ENCODE data around the gene ARF3. TPM values are rescaled to one million over a fixed set of nuclear protein-coding genes. Genes with fewer than 3 reads are reported as not detected.

ARF3 gene
- total RNA-seq, 1 experiment from 2014 or later = 256 TPM

DNA sequence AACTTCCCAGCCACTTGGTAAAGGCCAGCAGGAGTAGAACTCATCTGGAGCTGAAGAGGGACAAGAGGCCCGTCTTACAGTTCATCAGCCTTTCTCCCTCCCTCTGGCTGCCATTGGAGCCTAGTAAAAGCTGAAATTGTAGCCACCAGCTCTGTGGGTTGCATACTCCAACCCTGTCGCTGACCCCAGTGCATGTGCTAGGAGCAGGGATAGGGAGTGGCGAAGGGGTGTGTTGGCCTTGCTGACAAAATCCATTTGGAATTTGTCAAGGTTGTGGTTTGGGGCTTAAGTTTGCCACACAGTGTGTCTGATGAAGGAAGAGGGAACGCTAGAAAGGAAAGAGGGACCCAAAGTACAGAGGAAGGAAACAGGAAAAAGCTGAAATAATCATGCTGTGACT is 4.0 kb upstream of the ARF3 start:
- Mint-ChIP-seq H3K36me3 (no peaks in the 10 kb centered on the region), H3K4me1 (peaks cover 33% of the 10 kb centered on the region), H3K9me3 (no peaks in the 10 kb centered on the region), H3K27me3 (ENCODE audit: low read depth) (peaks cover 8% of the 10 kb centered on the region), H3K4me3 (no peak overlapping the region), H3K27ac (no peak overlapping the region)
- ATAC-seq (no peak), DNase-seq (ENCODE audit: low spot score) (no peak)
- ChIA-PET CTCF (interaction anchor here (1.3 to 1.5 kb wide), 2 partner anchors 27 to 36 kb away, joined by 5 to 7 read pairs; no protein-coding TSS in a partner anchor), POLR2A (no interaction called here)
- no peak for TF ChIP-seq FOXP1 (CRISPR knock-in tag; IDR thresholded peaks at IDR 0.05; ENCODE audit: borderline replicate concordance)
- TF ChIP-seq AR (CRISPR knock-in tag; IDR thresholded peaks at IDR 0.05) = no peak
- TF ChIP-seq ARID4B (CRISPR knock-in tag; IDR thresholded peaks at IDR 0.05; ENCODE audit: borderline replicate concordance) = no peak
- TF ChIP-seq MLX (CRISPR knock-in tag; IDR thresholded peaks at IDR 0.05) = no peak
- TF ChIP-seq ZNF416 (CRISPR knock-in tag; IDR thresholded peaks at IDR 0.05) = no peak
- TF ChIP-seq ATF3 (CRISPR knock-in tag; conservative IDR thresholded peaks at IDR 0.05) = no peak
- no peak for TF ChIP-seq ZNF121 (CRISPR knock-in tag; IDR thresholded peaks at IDR 0.05)
- TF ChIP-seq STAT6 (CRISPR knock-in tag; conservative IDR thresholded peaks at IDR 0.05; ENCODE audit: low read depth) = no peak
- TF ChIP-seq, protein P1, sequence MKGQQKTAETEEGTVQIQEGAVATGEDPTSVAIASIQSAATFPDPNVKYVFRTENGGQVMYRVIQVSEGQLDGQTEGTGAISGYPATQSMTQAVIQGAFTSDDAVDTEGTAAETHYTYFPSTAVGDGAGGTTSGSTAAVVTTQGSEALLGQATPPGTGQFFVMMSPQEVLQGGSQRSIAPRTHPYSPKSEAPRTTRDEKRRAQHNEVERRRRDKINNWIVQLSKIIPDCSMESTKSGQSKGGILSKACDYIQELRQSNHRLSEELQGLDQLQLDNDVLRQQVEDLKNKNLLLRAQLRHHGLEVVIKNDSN (CRISPR knock-in tag; IDR thresholded peaks at IDR 0.05) = no peak
- TF ChIP-seq GRHL2 (CRISPR knock-in tag; IDR thresholded peaks at IDR 0.05; ENCODE audit: insufficient replicate concordance, severe bottlenecking) = no peak

GRCh38 chr12:48960834-48961233 is 3.5 kb upstream of the ARF3 start:
- Mint-ChIP-seq H3K27ac (no peak overlapping the region), H3K4me1 (peaks cover 33% of the 10 kb centered on the region)
- CTCF ChIA-PET = interaction anchor here (1.3 to 1.5 kb wide), 2 partner anchors 27 to 36 kb away, joined by 5 to 7 read pairs; no protein-coding TSS in a partner anchor
- TF ChIP-seq ZBTB21 (CRISPR knock-in tag; IDR thresholded peaks at IDR 0.05; ENCODE audit: borderline replicate concordance) = no peak
- no peak for TF ChIP-seq SOX15 (CRISPR knock-in tag; IDR thresholded peaks at IDR 0.05)
- TF ChIP-seq, protein P2, sequence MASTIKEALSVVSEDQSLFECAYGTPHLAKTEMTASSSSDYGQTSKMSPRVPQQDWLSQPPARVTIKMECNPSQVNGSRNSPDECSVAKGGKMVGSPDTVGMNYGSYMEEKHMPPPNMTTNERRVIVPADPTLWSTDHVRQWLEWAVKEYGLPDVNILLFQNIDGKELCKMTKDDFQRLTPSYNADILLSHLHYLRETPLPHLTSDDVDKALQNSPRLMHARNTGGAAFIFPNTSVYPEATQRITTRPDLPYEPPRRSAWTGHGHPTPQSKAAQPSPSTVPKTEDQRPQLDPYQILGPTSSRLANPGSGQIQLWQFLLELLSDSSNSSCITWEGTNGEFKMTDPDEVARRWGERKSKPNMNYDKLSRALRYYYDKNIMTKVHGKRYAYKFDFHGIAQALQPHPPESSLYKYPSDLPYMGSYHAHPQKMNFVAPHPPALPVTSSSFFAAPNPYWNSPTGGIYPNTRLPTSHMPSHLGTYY (CRISPR knock-in tag; IDR thresholded peaks at IDR 0.05) = no peak
- TF ChIP-seq, protein P3, sequence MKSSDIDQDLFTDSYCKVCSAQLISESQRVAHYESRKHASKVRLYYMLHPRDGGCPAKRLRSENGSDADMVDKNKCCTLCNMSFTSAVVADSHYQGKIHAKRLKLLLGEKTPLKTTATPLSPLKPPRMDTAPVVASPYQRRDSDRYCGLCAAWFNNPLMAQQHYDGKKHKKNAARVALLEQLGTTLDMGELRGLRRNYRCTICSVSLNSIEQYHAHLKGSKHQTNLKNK (CRISPR knock-in tag; IDR thresholded peaks at IDR 0.05) = no peak
- no peak for TF ChIP-seq E2F5 (CRISPR knock-in tag; IDR thresholded peaks at IDR 0.05)
- no peak for TF ChIP-seq GTF2I (CRISPR knock-in tag; conservative IDR thresholded peaks at IDR 0.05)
- TF ChIP-seq ZNF232 (CRISPR knock-in tag; IDR thresholded peaks at IDR 0.05) = no peak
- no peak for TF ChIP-seq NFYB (CRISPR knock-in tag; conservative IDR thresholded peaks at IDR 0.05; ENCODE audit: low read depth)
- no peak for TF ChIP-seq JAZF1 (CRISPR knock-in tag; IDR thresholded peaks at IDR 0.05)

More at GRCh38 chr12:48960834-48961233, 3.5 kb upstream of the ARF3 start:
- Mint-ChIP-seq H3K36me3 (no peaks in the 10 kb centered on the region), H3K4me3 (no peak overlapping the region), H3K9me3 (no peaks in the 10 kb centered on the region), H3K27me3 (ENCODE audit: low read depth) (peaks cover 7% of the 10 kb centered on the region; the same call in 1 of the 2 replicates)
- ATAC-seq = no peak
- POLR2A ChIA-PET = no interaction called here
- no peak for DNase-seq (ENCODE audit: low spot score)

All from WTC11 (cell line).